Activated T-cell treated with anti-CD3 and anti-CD28 coated beads, Interleukin-2, amount 50 U/mL, for 72 hours (primary cell): ENCODE results near the gene UHMK1. TPM values are rescaled to one million over a fixed set of nuclear protein-coding genes. Genes with fewer than 3 reads are reported as not detected.

Source experiments
- ATAC-seq, 2 donors: fragments of 150-1000 bp; cut with Tn5 transposase; replicated peaks in 1 of 2; 2 replicates each; pipeline ENCODE4 v1.10.0; 2021; ENCODE audit warnings: moderate library complexity in 2 of 2, mild to moderate bottlenecking in 1 of 2
- DNase-seq, 2 donors: peaks; one replicate each; pipeline ENCODE4 v3.0.0; 2021 to 2022; ENCODE audit warnings: mixed read lengths in 1 of 2
- H3K27ac Mint-ChIP-seq: one replicate; pipeline ENCODE4 v1.8.0; 2022; ENCODE audit warnings: mild to moderate bottlenecking, moderate library complexity, mixed read lengths
- H3K27me3 Mint-ChIP-seq: one replicate; pipeline ENCODE4 v1.8.0; 2022; ENCODE audit warnings: low read depth, mixed read lengths
- H3K36me3 Mint-ChIP-seq, 2 donors: one replicate each; pipeline ENCODE4 v1.8.0; 2022; ENCODE audit warnings: mixed read lengths in 2 of 2, mild to moderate bottlenecking in 1 of 2; ENCODE audit not compliant: insufficient read depth in 2 of 2
- H3K4me1 Mint-ChIP-seq: one replicate; pipeline ENCODE4 v1.8.0; 2022; ENCODE audit warnings: low read depth, mixed read lengths
- H3K4me3 Mint-ChIP-seq, 2 donors: one replicate each; pipeline ENCODE4 v1.8.0; 2022; ENCODE audit warnings: mild to moderate bottlenecking in 2 of 2, mixed read lengths in 2 of 2, moderate library complexity in 2 of 2
- H3K9me3 Mint-ChIP-seq, 2 donors: one replicate each; pipeline ENCODE4 v1.8.0; 2022; ENCODE audit warnings: mixed read lengths in 2 of 2
- total RNA-seq, 2 donors: library from RNA; stranded (reverse); gene quantifications; one replicate each; pipeline ENCODE4 v1.2.3, GENCODE V29; 2022

UHMK1 gene
- total RNA-seq, 2 donors from 2014 or later = 54.0 TPM

DNA sequence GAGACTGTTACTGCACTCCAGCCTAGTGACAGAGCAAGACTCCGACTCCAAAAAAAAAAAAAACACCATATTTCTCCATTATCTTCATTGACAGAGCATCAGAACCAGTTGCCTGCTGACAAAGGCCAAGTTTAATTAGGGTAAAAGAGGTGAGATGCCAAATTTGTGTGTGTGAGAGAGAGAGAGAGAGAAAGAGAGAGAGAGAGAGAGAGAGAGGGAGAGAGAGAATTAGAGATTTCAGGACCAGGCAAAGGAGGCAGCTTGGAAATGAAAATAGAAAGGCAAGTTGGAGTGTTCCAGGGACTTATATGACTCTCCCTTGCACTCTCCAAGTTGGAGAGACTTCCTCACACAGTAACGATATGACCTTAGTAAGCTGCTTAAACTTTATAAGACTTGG is 39.6 kb downstream of the UHMK1 start:
- Mint-ChIP-seq H3K4me3 (no peak overlapping the region), H3K9me3 (peaks cover 1 to 3% of the 10 kb centered on the region in 2 donors), H3K27ac (no peak overlapping the region), H3K27me3 (no peaks in the 10 kb centered on the region), H3K4me1 (peaks cover 8% of the 10 kb centered on the region), H3K36me3 (peaks cover 1 to 6% of the 10 kb centered on the region in 2 donors)
- DNase-seq = no peak
- no peak for ATAC-seq

GRCh38 chr1:162538815-162539431 is 41.3 kb downstream of the UHMK1 start:
- ATAC-seq (peak; percentile 64 to 83), DNase-seq (no peak)
- peak overlapping the region in 1 of 2 donors; percentile 7 for H3K4me3 Mint-ChIP-seq
- H3K27ac Mint-ChIP-seq = peak overlapping the region; percentile 31
- H3K36me3 Mint-ChIP-seq = peaks cover 1 to 10% of the 10 kb centered on the region in 2 donors
- H3K9me3 Mint-ChIP-seq = peaks cover 3 to 6% of the 10 kb centered on the region in 2 donors
- H3K27me3 Mint-ChIP-seq = no peaks in the 10 kb centered on the region
- peaks cover 8% of the 10 kb centered on the region for H3K4me1 Mint-ChIP-seq

DNA sequence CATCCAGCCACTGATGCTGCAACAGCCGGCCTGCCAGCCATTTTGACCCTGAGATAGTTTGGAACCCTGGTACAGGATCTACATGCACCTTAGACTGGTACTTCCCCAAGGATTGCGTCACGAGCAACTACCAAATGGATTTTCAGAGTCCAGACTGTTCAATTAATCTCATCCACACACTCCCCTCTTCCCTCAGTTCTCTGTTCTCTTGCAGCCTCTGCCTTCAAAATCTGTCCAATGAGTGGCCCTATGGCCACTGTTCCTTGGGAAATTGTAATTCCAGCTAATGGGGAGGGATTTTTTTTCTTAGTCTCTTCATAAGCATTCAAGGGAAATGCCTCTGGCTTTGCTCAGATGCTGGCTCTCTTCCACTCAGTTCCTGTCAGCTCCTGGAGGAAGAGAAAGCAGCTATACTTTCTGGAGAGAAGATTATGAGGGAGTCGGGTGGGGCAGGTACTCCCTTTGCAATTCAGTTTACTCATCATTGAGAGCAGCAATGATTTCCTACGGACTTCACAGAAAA is 44.1 kb downstream of the UHMK1 start:
- Mint-ChIP-seq H3K4me3 (no peak overlapping the region), H3K27me3 (no peaks in the 10 kb centered on the region), H3K36me3 (peaks cover 1 to 10% of the 10 kb centered on the region in 2 donors), H3K9me3 (peaks cover 3 to 6% of the 10 kb centered on the region in 2 donors), H3K27ac (no peak overlapping the region), H3K4me1 (peaks cover 2% of the 10 kb centered on the region)
- ATAC-seq = no peak
- no peak for DNase-seq

- DNase-seq (no peak), ATAC-seq (no peak)
- no peaks in the 10 kb centered on the region for H3K4me1 Mint-ChIP-seq
- H3K9me3 Mint-ChIP-seq = peaks cover 3 to 6% of the 10 kb centered on the region in 2 donors
- H3K27ac Mint-ChIP-seq = no peak overlapping the region
- no peak overlapping the region for H3K4me3 Mint-ChIP-seq
- H3K36me3 Mint-ChIP-seq = peaks cover 1 to 10% of the 10 kb centered on the region in 2 donors
- no peaks in the 10 kb centered on the region for H3K27me3 Mint-ChIP-seq
Observed at GRCh38 chr1:162543228-162543627, 45.6 kb downstream of the UHMK1 start.

DNA sequence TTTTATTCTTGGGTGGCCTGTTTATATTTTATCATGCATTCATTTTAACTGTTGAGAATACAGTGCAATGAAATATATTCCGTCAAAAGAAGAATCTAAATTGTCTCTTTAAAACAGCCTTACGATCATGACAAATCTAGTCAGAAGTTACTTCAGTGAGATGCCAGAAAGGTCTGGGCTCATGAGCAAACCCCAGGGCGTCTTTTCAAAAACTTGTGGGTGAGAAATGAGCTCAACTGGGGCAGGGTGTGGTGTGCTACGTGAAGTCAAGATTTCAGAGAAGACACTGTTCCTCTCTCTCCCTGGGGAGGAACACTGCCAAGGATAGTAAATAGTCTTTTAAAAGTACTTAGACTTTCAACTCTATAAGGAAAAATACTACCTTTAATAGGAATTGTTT is 50.6 kb downstream of the UHMK1 start:
- ATAC-seq (peak in 1 of 2 donors; percentile 49), DNase-seq (no peak)
- H3K36me3 Mint-ChIP-seq = peaks cover 0 to 2% of the 10 kb centered on the region in 2 donors
- no peaks in the 10 kb centered on the region for H3K27me3 Mint-ChIP-seq
- no peak overlapping the region for H3K27ac Mint-ChIP-seq
- H3K9me3 Mint-ChIP-seq = peaks cover 0 to 2% of the 10 kb centered on the region in 2 donors
- H3K4me1 Mint-ChIP-seq = no peaks in the 10 kb centered on the region
- H3K4me3 Mint-ChIP-seq = no peak overlapping the region

- DNase-seq (no peak), ATAC-seq (no peak)
- Mint-ChIP-seq H3K27ac (no peak overlapping the region), H3K9me3 (no peaks in the 10 kb centered on the region), H3K4me3 (no peak overlapping the region), H3K36me3 (no peaks in the 10 kb centered on the region), H3K4me1 (no peaks in the 10 kb centered on the region), H3K27me3 (no peaks in the 10 kb centered on the region)
Observed at GRCh38 chr1:162549001-162549400, 51.4 kb downstream of the UHMK1 start.

DNA sequence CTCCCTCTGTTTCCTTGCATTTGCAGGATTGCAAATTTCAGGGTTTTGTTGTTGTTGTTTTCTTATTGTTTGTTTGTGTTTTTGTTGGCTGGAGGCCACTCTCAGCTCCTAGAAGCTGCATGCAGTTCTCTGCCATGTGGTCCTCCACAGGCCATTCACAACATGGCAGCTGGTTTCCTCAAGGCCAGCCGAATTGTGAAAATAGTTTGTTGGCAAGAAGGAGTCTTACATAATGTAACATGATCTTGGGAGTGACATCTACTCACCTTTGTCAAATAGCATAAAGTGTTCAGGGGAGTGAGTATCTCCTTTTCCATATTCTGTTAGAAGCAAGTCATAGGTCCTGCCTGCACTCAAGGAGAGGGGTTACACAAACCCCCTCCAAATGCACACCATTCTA is 53.3 kb downstream of the UHMK1 start:
- H3K4me3 Mint-ChIP-seq = no peak overlapping the region
- H3K36me3 Mint-ChIP-seq = no peaks in the 10 kb centered on the region
- ATAC-seq (no peak), DNase-seq (no peak)
- no peak overlapping the region for H3K27ac Mint-ChIP-seq
- H3K27me3 Mint-ChIP-seq = no peaks in the 10 kb centered on the region
- H3K4me1 Mint-ChIP-seq = no peaks in the 10 kb centered on the region
- H3K9me3 Mint-ChIP-seq = no peaks in the 10 kb centered on the region

GRCh38 chr1:162551969-162552683 is 54.5 kb downstream of the UHMK1 start:
- DNase-seq = no peak
- Mint-ChIP-seq H3K27me3 (no peaks in the 10 kb centered on the region), H3K4me1 (no peaks in the 10 kb centered on the region), H3K36me3 (no peaks in the 10 kb centered on the region), H3K4me3 (no peak overlapping the region), H3K27ac (no peak overlapping the region), H3K9me3 (no peaks in the 10 kb centered on the region)
- no peak for ATAC-seq

DNA sequence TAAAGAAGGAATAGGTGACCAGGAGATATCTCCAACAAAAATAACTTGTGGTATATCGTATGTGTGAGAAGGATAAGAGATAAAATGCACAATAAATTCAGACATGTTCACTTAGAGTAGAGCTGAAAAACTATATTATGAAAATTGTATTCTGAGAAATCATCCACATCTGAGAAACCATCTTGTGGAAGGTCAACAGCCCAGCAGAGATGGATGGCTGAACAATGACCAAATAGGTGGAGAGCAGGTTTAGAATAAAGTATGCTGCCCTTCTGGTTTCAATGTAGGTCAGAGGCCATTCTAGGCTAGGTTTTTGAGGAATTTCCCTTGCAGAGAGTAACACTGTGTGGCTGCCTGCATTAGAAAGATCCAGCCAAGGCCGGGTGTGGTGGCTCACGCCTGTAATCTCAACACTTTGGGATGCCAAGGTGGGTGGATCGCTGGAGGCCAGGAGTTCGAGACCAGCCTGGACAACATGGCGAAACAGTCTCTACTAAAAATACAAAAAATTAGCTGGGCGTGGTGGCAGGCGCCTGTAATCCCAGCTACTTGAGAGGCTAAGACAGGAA is 55.1 kb downstream of the UHMK1 start:
- no peak overlapping the region for H3K4me3 Mint-ChIP-seq
- H3K4me1 Mint-ChIP-seq = no peaks in the 10 kb centered on the region
- no peak for ATAC-seq

DNA sequence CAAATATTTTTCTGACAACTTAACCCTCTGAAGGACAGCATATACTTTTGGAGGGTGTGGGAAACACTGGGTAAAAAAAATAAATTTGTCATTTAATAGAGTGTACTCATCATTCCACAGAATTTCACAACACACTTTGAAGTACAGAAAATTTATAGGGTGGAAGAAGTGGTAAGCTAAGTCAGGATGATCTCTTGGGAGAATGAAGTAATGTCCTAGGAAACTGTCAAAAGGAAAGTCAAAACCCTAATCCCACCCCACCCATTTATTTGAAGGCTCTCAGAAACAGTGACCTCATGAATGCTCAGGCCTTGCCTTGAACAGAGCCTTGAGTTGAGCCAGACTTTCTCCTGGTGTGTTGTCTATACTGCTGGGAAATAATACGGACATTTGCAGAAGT is 56.6 kb downstream of the UHMK1 start:
- Mint-ChIP-seq H3K4me3 (no peak overlapping the region), H3K36me3 (no peaks in the 10 kb centered on the region), H3K27ac (peak overlapping the region; percentile 73), H3K9me3 (no peaks in the 10 kb centered on the region), H3K27me3 (no peaks in the 10 kb centered on the region), H3K4me1 (no peaks in the 10 kb centered on the region)
- DNase-seq = no peak
- ATAC-seq = no peak

More for the DNA sequence above, 55.1 kb downstream of the UHMK1 start:
- Mint-ChIP-seq H3K27ac (no peak overlapping the region), H3K9me3 (no peaks in the 10 kb centered on the region), H3K27me3 (no peaks in the 10 kb centered on the region), H3K36me3 (no peaks in the 10 kb centered on the region)
- DNase-seq = no peak

GRCh38 chr1:162557536-162557935 is 59.9 kb downstream of the UHMK1 start:
- Mint-ChIP-seq H3K27ac (no peak overlapping the region), H3K4me1 (peaks cover 20% of the 10 kb centered on the region), H3K27me3 (no peaks in the 10 kb centered on the region), H3K36me3 (peaks cover 0 to 2% of the 10 kb centered on the region in 2 donors), H3K4me3 (no peak overlapping the region), H3K9me3 (no peaks in the 10 kb centered on the region)
- ATAC-seq (no peak), DNase-seq (no peak)

- DNase-seq (no peak), ATAC-seq (no peak)
- Mint-ChIP-seq H3K36me3 (peaks cover 0 to 2% of the 10 kb centered on the region in 2 donors), H3K27ac (peak overlapping the region; percentile 94), H3K27me3 (no peaks in the 10 kb centered on the region), H3K9me3 (no peaks in the 10 kb centered on the region), H3K4me3 (peak overlapping the region; percentile 74 to 98), H3K4me1 (peaks cover 46% of the 10 kb centered on the region)
Observed at GRCh38 chr1:162560303-162561036, 62.9 kb downstream of the UHMK1 start.
